ENCODE results near the gene CACHD1. TPM values are rescaled to one million over a fixed set of nuclear protein-coding genes. Genes with fewer than 3 reads are reported as not detected.
"Not testable (repeated sequence)": the region's sequence is repeated elsewhere in the genome, so short reads cannot be mapped to it uniquely, and the experiment has no call there.

Gene CACHD1
- total RNA-seq, 1 donor from 2014 or later, result 12.1 TPM

- DNase-seq (ENCODE audit: low read depth), result no peak
- no peak for TF ChIP-seq CTCF (IDR thresholded peaks at IDR 0.05; ENCODE audit: insufficient read depth, low read length, poor library complexity, severe bottlenecking)
- H3K27me3 ChIP-seq (ENCODE audit: control insufficient read depth, insufficient read depth, low read length), result no peaks in the 10 kb centered on the region
- H3K36me3 ChIP-seq (ENCODE audit: control insufficient read depth, insufficient read depth, low read length), result no peaks in the 10 kb centered on the region
- peak overlapping the region; percentile 48 for H3K4me3 ChIP-seq (ENCODE audit: low read depth, low read length)
Measured at GRCh38 chr1:64505944-64506655, 36.2 kb downstream of the CACHD1 start.

GRCh38 chr1:64508629-64509028 is 38.7 kb downstream of the CACHD1 start:
- Histone ChIP-seq H3K27me3 (ENCODE audit: control insufficient read depth, insufficient read depth, low read length) (no peaks in the 10 kb centered on the region), H3K4me3 (ENCODE audit: low read depth, low read length) (no peak overlapping the region), H3K36me3 (ENCODE audit: control insufficient read depth, insufficient read depth, low read length) (no peaks in the 10 kb centered on the region)
- no peak for DNase-seq (ENCODE audit: low read depth)
- TF ChIP-seq CTCF (IDR thresholded peaks at IDR 0.05; ENCODE audit: insufficient read depth, low read length, poor library complexity, severe bottlenecking), result no peak

GRCh38 chr1:64511044-64511443 is 41.1 kb downstream of the CACHD1 start:
- TF ChIP-seq CTCF (IDR thresholded peaks at IDR 0.05; ENCODE audit: insufficient read depth, low read length, poor library complexity, severe bottlenecking), result no peak
- H3K4me3 ChIP-seq (ENCODE audit: low read depth, low read length), result no peak overlapping the region
- no peaks in the 10 kb centered on the region for H3K27me3 ChIP-seq (ENCODE audit: control insufficient read depth, insufficient read depth, low read length)
- no peak for DNase-seq (ENCODE audit: low read depth)
- H3K36me3 ChIP-seq (ENCODE audit: control insufficient read depth, insufficient read depth, low read length), result no peaks in the 10 kb centered on the region

GRCh38 chr1:64512206-64512605 is 42.3 kb downstream of the CACHD1 start:
- not testable (repeated sequence) for DNase-seq (ENCODE audit: low read depth); H3K27me3 ChIP-seq (ENCODE audit: control insufficient read depth, insufficient read depth, low read length); H3K4me3 ChIP-seq (ENCODE audit: low read depth, low read length); H3K36me3 ChIP-seq (ENCODE audit: control insufficient read depth, insufficient read depth, low read length)

- no peak for TF ChIP-seq CTCF (IDR thresholded peaks at IDR 0.05; ENCODE audit: insufficient read depth, low read length, poor library complexity, severe bottlenecking)
Measured at GRCh38 chr1:64513545-64513944, 43.6 kb downstream of the CACHD1 start.

GRCh38 chr1:64514197-64514765 is 44.4 kb downstream of the CACHD1 start:
- DNase-seq (ENCODE audit: low read depth), result no peak
- Histone ChIP-seq H3K27me3 (ENCODE audit: control insufficient read depth, insufficient read depth, low read length) (no peaks in the 10 kb centered on the region), H3K4me3 (ENCODE audit: low read depth, low read length) (no peak overlapping the region), H3K36me3 (ENCODE audit: control insufficient read depth, insufficient read depth, low read length) (no peaks in the 10 kb centered on the region)
- TF ChIP-seq CTCF (IDR thresholded peaks at IDR 0.05; ENCODE audit: insufficient read depth, low read length, poor library complexity, severe bottlenecking), result no peak

More at GRCh38 chr1:64513545-64513944, 43.6 kb downstream of the CACHD1 start:
- no peak for DNase-seq (ENCODE audit: low read depth)
- H3K4me3 ChIP-seq (ENCODE audit: low read depth, low read length), result no peak overlapping the region
- no peaks in the 10 kb centered on the region for H3K27me3 ChIP-seq (ENCODE audit: control insufficient read depth, insufficient read depth, low read length)
- H3K36me3 ChIP-seq (ENCODE audit: control insufficient read depth, insufficient read depth, low read length), result no peaks in the 10 kb centered on the region

Measured in kidney epithelial cell (primary cell).